ENCODE results near the gene TIAM2.
A peak's percentile ranks its signal among the peaks of the same experiment; 100 is the strongest.

The TIAM2 gene

DNA sequence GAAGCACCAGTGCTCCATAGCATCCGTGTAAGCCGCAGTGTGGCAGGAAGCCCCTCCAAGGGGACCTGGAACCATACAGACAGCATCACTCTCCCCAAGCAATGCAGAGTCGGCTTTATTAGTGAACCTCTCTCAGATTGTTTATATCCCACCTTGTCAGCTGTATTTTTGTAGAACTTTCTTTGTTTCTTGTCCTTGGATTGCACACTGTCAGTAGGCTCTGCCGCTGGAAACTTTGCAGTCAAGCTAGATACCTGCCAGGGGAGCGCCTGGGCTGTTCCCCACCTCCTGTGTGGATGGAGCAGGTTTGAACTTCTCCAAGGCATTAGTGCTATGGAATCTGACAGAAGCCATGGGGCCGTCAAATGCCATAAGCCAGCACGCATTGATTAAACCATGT is 250.1 kb downstream of the TIAM2 start:
- no peak for DNase-seq

DNA sequence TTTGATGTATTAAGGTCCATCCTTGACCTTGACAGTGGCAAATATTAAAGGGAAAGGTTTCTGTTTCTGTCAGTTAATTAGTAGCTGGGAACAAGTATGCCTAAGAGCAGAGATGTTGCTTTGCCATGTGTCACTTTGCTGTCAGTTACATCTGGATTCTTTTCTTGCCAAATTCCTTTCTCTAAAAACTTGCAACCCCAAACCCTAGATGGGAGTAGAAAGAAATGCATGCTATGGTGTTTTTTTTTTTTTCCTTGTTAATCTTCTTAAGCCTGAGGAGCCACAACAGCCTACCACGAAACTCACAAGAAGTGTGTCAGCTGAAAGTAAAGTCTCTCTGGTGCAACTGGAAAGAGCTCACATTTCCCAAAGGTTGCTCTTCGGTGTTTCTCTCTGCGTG is 250.7 kb downstream of the TIAM2 start:
- no peak for DNase-seq

DNA sequence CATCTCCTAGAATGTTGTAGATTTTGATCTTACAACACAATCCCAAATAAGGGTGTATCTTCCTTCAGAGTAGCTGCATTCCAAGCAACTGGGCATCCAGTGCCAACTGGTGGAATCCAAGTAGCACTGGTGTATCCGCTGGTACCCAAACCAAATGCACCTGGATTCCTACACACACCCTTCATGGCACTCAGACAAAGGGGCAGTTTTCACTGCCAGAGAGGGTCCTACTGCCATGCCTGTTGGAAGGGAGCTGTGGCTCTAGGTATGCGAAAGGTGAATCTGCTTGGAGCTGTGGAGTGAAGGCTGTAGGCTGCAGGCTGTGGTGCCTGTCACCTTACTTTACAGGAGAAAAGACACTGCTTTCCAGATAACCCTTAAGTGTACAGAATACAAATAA is 251.7 kb downstream of the TIAM2 start:
- DNase-seq, result no peak

DNA sequence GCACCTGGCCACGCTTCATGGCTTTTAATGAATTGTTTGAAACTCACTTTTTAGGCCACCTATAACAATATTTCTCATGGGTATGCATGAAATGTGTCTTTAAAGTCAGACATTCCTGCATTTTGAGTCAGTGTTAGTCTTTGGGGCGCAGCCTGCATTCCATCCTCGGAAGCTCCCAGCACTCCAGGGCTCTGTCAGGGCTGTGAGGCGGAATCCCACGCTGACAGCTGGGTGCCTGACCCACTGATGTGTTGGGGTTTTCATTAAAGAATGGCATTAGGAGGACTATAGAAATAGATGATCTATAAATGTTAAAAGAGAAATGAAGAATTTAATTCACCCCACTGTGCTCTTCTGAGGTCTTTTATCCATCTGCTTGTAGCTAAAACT is 252.5 kb downstream of the TIAM2 start:
- no peak for DNase-seq

DNA sequence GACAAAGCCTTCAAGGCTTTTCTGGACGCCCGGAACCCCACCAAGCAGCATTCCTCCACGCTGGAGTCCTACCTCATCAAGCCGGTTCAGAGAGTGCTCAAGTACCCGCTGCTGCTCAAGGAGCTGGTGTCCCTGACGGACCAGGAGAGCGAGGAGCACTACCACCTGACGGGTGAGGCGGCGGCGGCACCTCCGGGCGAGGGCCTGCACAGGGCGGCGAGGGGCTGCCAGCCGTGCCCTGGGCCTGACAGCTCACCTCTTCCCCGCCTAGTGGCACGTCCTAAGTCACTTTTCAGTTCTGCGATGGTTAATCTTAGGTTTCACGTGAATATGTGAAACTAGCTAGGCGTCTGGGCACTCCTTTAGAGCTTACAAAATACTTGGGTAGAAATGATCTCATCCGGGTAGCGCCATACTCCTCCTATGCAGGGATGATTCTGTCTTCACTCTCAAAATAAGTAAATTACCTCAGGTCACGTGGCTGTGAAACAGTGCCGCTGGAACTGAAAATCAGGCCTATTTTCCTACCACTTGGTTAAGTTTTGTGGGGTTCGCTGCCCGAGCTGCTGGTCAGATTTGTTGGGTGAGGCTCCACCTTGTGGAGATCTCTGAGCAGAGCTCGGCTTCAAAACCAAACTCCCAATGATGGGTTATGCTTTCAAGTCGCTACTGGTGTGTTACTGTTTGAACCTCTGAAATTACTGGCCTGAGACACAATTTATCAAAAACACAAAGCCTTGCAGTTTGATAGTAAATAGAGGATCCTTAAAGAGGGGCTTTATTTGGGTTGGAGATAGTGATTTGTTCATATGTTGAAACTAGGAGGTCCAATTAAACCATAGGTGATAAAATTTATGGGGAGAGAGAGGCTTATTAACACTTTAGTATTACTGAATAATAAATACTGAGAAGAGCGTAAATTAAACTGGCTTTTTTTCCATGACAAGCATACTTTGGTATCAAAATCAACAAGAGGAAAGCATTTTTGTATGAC is 253.2 kb downstream of the TIAM2 start:
- DNase-seq, result peak; percentile 8

DNA sequence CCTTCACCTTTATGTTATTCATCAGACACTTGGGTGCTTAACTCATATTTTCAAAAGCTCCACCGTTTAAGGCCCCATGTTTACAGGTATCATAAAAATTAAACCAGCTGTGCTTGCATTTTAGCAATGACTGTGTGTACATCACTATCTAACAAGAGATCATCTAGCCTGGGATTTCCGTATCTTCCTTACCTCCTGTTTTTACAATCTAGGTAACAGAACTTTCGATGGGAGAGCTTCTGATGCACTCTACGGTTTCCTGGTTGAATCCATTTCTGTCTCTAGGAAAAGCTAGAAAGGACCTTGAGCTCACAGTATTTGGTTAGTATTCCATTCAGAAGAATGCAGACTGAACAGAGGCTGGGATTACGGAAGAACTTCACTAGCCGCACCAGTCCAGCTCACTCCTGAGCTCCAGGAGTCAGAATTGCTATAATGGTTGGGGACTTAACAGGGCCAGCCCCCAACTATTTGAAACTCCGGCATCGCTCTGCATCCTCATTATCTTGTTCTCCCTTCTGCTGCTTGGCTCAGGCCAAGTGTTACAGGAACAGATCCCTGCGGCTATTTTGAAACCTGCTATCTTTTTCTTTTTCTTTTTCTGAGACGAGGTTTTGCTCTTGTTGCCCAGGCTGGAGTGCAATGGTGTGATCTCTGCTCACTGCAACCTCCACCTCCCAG is 255.7 kb downstream of the TIAM2 start:
- no peak for DNase-seq

DNA sequence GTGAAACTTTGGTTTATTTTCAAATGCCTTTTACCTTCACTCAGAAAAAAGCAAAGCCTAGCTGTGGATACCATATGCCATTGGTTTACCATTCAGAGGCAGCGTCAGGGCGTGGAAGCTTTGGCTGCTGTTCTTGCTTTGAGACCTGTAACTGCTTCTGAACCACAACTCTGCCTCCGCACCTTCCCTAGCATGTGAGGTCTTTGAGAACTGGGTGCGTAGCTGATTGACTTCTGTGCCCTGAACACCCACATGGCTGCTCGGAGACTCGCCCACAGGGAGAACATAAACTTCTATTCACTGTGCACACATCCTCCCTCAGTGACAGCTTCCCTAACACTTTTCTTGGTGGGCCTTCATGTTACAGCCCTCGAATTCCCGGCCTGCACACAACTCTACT is 257.5 kb downstream of the TIAM2 start:
- DNase-seq, result no peak

DNA sequence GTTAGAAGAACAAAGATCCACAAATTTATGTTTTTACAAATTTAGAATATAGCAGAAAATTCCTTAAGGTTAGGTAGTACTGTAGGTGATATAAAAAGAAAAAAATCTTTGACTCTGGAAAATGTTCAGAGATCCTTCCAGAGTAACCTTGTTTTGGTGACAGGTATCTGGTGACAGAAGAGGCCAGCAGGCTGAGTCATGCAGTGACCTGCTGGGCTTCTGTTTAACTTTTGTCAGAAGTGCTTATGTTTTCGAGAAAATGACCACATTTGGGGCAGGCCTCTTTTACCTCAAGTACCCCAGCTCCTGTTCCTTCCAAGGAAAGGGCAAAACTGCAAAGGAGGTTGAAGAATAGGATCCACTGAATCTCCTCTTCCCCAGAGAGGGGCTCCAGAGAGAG is 258.2 kb downstream of the TIAM2 start:
- DNase-seq, result no peak

DNA sequence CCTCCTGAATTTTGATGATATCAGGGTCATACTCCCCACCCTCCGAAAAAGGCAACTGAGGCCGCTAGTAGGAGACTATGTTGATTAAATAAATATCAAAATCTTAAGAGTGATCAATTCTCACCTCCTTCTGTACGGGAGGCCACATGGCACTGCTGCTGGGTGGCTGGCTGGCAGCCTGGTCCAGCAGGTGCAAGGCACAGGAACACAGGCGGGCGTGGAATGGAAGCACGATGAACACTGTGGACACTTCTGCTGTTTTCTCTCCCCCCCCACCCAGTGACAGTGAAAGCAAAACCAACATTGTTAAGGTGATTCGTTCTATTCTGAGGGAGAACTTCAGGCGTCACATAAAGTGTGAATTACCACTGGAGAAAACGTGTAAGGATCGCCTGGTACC is 259.0 kb downstream of the TIAM2 start:
- no peak for DNase-seq

DNA sequence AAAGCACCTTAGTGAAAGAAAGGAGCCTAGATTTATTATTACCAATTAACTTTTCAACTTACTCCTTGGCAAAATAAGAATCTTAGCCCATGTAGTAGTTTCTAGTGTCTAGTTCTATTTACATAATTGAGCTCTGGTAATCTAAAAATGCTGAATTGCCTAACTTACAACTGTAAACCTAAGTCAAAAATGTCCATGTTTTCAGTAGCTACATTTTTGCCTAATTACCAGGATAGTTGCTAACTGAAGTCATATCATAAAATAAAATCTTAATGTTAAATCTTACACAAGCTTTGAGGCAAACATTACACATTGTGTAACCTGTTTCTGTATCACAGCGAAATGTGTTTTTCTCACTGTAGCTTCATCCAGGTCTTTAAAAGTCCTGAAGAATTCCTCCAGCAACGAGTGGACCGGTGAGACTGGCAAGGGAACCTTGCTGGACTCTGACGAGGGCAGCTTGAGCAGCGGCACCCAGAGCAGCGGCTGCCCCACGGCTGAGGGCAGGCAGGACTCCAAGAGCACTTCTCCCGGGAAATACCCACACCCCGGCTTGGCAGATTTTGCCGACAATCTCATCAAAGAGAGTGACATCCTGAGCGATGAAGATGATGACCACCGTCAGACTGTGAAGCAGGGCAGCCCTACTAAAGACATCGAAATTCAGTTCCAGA is 261.1 kb downstream of the TIAM2 start:
- no peak for DNase-seq

DNA sequence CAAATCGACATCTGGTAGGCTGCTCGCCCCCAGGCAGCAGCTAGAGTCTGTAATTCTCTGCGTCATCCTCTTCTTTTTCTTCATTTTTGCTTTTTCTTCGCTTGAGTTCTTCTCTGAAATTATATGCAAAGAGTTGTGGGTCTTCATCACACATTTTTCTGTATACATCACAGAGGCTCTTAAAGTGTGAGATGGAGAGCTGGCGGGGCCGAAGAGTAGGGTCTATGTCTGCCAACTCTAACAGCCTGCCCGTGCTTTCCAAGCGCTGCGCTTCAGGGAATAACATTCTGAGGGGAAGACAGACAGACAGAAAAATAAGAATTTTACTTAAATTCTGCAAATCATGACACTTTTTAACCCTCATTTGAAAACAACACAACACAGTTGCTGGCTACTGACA is 262.7 kb downstream of the TIAM2 start:
- DNase-seq, result no peak

DNA sequence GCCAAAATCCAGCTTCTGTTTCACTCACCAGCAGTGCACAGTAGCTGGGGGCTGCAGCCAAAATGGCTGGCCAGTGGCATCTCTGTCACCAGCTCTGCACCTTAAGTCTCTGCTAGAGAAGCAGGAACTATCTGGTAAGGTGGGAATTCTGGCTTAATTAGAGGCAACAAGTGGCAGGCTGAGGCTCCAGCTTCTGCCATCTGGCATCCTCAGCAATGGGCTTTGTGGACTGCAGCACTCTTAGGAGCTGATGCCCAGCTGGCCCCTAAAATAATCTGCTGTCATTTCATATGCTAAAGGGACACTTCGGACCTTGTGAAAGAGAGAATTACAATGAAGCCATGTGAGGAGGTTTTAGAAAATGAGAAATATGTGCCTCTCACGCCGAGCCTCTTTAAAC is 264.1 kb downstream of the TIAM2 start:
- no peak for DNase-seq

DNA sequence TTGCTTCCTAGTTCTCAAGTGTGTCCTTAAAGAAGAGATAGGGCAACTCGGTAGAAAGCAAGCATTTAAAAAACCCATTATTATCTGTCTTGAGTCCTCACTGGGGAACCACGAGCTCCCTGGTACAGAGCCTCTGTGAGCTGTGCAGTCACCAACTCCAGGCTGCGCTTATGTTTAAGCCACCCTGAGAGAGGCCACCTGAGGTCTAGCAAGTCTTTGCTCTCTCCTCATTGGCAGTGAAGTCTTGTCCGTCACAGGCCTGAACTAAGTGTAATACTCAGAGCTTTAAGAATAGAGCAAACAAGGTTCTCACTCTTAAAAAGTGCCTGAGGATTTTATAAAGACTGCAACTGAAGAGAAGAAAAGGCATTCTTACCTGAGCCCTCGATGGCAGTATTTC is 264.8 kb downstream of the TIAM2 start:
- no peak for DNase-seq

DNA sequence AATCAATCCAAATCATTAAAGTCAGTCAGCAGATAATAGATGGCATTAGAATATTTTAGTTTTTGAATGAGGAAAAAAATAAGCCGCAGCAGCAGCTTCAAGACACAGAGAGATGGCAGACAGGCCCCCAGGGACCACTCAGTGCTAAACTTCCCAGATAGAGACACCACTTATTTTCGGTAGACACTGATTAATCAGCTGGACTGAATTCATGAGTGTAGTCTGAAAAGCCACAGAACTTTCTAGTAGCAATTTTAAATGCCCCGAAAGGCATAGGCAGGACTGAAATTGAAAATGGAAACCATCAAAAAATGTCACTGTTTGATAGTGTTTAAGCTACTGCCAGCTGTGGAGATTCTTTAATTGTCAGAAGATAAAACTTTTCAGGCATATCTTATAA is 265.6 kb downstream of the TIAM2 start:
- DNase-seq, result no peak

DNA sequence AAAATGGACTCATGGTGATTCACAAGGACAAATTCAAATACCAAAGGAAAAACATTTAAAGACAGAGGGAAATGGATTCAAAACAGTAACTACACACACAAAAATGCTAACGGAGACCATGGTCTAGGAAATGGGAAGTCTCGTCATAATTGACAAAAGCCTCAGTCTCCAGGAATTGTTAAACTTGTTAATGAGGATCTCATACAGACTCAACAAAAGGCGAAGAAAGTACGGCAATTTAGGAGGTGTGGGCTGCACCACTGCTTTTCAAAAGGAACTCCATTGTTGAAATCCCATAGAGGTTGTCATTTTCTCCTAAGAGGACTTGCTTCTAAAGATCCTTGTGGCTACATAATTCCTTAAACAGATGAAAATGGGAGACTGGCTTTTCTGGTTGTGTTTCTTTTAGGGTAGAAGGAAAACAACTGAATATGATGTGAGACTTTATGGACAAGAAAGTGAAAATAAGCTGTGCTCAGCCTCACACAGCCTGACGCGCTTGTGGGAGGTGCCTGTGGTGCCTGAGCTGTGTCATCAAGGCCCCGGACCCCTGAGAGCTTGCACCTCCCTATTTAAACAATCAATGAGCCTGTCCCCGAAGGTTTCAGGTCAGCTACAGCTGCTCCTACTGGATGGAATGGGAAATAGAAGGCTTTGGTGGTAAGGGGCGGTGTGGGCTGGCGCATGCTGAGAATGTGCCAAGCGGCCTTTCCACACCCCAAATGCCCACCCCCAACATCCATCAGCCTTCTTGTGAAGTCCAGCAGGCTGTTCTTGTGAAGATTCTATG is 266.2 kb downstream of the TIAM2 start:
- no peak for DNase-seq

DNA sequence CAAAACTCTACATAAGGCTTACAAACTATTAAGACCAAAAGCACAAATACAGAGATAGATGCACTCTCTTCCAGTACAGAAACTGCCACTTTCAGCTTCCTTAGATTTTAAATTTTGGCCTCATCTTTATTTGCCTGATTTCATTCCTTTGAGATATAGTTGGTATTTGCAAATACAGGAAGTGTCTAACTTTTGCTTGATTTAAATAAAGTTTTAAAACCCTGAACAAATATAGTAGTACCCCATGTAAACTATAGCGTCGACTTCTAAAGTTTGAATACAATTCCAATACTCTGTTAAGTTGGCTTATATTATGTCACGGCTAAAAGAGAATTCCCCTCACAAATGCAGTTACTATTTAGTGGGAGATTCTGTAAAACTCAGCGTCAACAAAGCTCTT is 267.5 kb downstream of the TIAM2 start:
- DNase-seq, result no peak

DNA sequence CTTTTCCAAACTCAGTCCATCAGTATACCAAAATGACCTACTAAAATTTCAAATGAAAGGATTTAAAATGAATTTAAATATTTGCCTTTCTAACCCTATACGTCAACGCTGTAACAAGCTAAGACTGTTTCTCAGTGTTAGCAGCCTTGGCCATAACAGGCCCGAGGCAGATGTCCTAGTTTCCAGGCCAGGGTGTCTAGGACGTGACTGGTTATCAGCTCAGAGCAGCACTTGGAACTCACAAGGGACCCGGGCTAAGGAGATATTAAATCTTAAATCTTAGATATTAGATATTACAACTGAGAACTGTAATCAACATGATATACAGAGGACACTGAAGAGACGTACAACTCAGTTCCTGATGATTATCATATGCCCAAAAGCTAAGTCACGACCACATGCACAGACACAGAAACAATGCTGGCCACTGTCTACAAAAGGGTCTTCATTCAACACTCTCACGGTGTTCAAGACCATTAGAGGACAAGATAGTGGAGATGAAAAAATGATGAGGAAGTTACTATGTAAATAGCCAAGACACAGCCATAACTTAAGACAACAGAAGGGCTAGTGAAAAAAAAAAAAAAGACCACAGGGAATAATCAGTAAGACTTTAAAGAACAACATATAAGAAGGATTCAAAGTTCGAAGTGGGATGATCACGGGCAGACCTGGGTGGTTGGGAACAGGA is 268.4 kb downstream of the TIAM2 start, which contains the start of gene CLDN20:
Gene CLDN20, plus strand, starts transcription at position 641 of the 691 bp plus-strand sequence. CDS start 11,707 bp downstream, outside the sequence.
- no peak for DNase-seq

DNA sequence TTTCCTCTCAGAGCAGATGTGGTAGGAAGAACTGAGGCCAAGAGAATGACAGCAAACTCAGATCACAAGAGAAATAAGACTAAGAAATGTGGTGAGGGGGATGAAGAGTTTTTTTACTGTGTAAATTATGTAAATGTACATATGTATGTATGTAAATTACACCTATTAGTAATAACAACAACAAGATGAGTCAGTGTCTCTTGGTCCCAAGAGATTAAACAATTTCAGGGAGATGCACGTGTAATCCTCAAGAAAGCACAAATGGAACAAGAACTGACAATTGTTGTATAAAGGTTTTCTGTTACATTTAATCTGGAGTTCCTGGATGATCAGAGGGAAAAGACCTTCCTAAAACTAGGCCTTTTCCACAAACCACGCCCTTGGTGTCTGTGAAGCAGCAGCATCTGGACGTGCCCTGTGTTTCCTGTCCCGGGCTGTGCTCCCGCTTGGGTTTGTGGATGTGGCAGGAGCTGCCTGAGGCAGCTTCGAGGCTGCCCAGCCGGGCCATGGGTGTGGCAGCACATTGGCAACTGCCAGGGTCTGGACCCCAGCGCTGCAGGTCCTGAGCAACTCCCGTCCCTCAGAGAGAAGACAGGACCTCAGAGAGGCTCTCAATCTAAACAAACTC is 269.7 kb downstream of the TIAM2 start:
- DNase-seq, result no peak

DNA sequence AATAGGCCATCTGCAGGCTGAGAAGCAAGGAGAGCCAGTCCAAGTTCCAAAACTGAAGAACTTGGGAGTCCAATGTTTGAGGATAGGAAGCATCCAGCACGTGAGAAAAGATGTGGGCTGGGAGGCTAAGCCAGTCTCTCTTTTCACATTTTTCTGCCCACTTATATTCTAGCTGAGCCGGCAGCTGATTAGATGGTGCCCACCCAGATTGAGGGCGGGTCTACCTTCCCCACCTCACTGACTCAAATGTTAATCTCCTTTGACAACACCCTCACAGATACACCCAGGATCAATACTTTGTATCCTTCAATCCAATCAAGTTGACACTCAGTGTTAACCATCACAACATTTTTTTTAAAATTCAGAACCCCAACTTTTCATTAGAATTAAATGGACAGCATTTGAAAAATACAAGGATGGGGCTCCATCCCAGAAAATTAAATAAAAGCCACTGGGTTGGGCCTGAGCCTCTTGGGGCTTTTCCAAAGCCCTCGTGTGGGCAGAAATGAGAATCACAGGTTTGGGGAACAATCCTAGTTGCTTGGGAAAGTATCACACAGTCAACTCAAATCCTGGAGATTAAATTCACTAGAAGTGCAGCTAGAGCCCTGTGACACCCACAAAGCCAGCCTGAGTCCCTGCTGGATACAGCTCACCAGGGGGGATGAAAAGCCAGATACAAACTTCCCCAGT is 270.9 kb downstream of the TIAM2 start:
- DNase-seq, result no peak

DNA sequence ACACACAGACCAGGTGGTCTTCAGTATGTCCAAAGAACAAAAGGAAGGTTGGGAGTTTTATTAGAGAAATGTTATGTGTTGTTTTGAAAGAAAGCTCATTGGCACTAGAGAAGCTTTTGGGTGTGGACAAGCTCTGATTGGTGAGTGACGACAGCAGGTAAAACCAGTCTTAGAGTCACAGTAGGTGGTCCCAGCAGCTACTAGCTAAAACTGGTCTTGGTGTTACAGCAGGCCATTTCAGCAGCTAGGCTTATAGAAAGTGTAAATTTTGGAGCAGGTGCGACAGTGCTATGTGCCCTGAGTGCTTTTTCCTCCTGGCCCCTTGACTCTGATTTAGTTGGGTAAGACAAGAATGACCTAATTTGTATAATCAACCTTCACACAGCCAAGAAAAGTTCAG is 272.3 kb downstream of the TIAM2 start:
- no peak for DNase-seq
